SK-N-SH (cell line): ENCODE data around the gene RBM33. TPM values are rescaled to one million over a fixed set of nuclear protein-coding genes. Genes with fewer than 3 reads are reported as not detected.

Experiments used
- CTCF ChIA-PET: fragments of 300-600, 350-600 bp; formaldehyde crosslinking; extraction: SDS; loops from one replicate; lab custom pipeline; 2021; lab: Yijun Ruan, JAX
- POLR2A ChIA-PET: fragments of 350-600 bp; sonication (Branson Sonifier 250); formaldehyde crosslinking; extraction: SDS; loops from one replicate; lab custom pipeline; 2020; ENCODE audit warnings: antibody characterized with exemption, inconsistent platforms; lab: Yijun Ruan, JAX
- DNase-seq: peaks from one replicate; pipeline ENCODE4 v3.0.0; 2012
- H2AFZ ChIP-seq: fragments of 200-600 bp; sonication (generic); 2 replicates; pipeline ENCODE4 v1.8.1; 2016; ENCODE audit warnings: antibody characterized with exemption, mild to moderate bottlenecking, low read depth
- H3F3A ChIP-seq: fragments of 200-600 bp; sonication (generic); replicated peaks from 2 replicates; pipeline ENCODE3; 2016; ENCODE audit warnings: antibody characterized with exemption, mild to moderate bottlenecking; ENCODE audit not compliant: insufficient read depth
- H3K27ac ChIP-seq, 2 experiments: fragments of 200-500 bp in 1 of 2; fragments of 200-600 bp in 1 of 2; sonication (Bioruptor generic) in 1 of 2; sonication (generic), shearing (Covaris generic) in 1 of 2; 2 replicates each; pipeline versions ENCODE4 v1.5.1 to v1.6.1; 2014 to 2016; ENCODE audit warnings: low read depth in 2 of 2, inconsistent platforms in 1 of 2, low read length in 1 of 2, mild to moderate bottlenecking in 1 of 2, mixed read lengths in 1 of 2
- H3K27me3 ChIP-seq: fragments of 200-600 bp; sonication (generic), shearing (Covaris generic); 2 replicates; pipeline ENCODE4 v1.6.1; 2016; ENCODE audit warnings: mixed run types; ENCODE audit not compliant: insufficient read depth
- H3K36me3 ChIP-seq, 2 experiments: fragments of 200-500 bp in 1 of 2; fragments of 200-600 bp in 1 of 2; sonication (Bioruptor generic) in 1 of 2; sonication (generic) in 1 of 2; replicated peaks in 1 of 2; 2 replicates each; pipeline versions ENCODE3 to v1.5.1; 2014 to 2016; ENCODE audit warnings: low read length in 1 of 2, mild to moderate bottlenecking in 1 of 2; ENCODE audit not compliant: insufficient read depth in 2 of 2, control insufficient read depth in 1 of 2
- H3K4me1 ChIP-seq, 2 experiments: fragments of 200-500 bp in 1 of 2; fragments of 200-600 bp in 1 of 2; sonication (Bioruptor generic) in 1 of 2; sonication (generic), shearing (Covaris generic) in 1 of 2; 2 replicates each; pipeline versions ENCODE4 v1.5.1 to v1.6.1; 2014 to 2016; ENCODE audit warnings: low read depth in 1 of 2, low read length in 1 of 2, mixed run types in 1 of 2; ENCODE audit not compliant: insufficient read depth in 2 of 2, control insufficient read depth in 1 of 2
- H3K4me2 ChIP-seq: fragments of 200-600 bp; sonication (generic), shearing (Covaris generic); 2 replicates; pipeline ENCODE4 v1.6.1; 2017; ENCODE audit warnings: mixed run types
- H3K4me3 ChIP-seq, 2 experiments: fragments of 200-500 bp in 1 of 2; fragments of 200-600 bp in 1 of 2; sonication (Bioruptor generic) in 1 of 2; sonication (generic), shearing (Covaris generic) in 1 of 2; 2 replicates each; pipeline versions ENCODE4 v1.5.1 to v1.8.1; 2014 to 2016; ENCODE audit warnings: low read depth in 2 of 2, inconsistent platforms in 1 of 2, low read length in 1 of 2, mild to moderate bottlenecking in 1 of 2, mixed read lengths in 1 of 2, moderate library complexity in 1 of 2
- H3K79me2 ChIP-seq: fragments of 200-600 bp; sonication (generic); 2 replicates; pipeline ENCODE4 v1.8.1; 2017; ENCODE audit warnings: mild to moderate bottlenecking; ENCODE audit not compliant: insufficient read depth
- H3K9ac ChIP-seq: fragments of 200-600 bp; sonication (generic); 2 replicates; pipeline ENCODE4 v1.6.1; 2017; ENCODE audit warnings: mixed run types
- H3K9me2 ChIP-seq: fragments of 200-600 bp; sonication (generic); 2 replicates; pipeline ENCODE4 v1.6.1; 2017; ENCODE audit warnings: mixed run types
- H3K9me3 ChIP-seq: fragments of 200-600 bp; sonication (generic); 2 replicates; pipeline ENCODE4 v1.6.1; 2017; ENCODE audit warnings: mixed run types, mild to moderate bottlenecking, moderate library complexity
- H4K20me1 ChIP-seq: fragments of 200-600 bp; sonication (generic); 2 replicates; pipeline ENCODE4 v1.6.1; 2017; ENCODE audit warnings: mild to moderate bottlenecking, mixed run types; ENCODE audit not compliant: insufficient read depth
- CHD2 ChIP-seq: fragments of 150-350 bp; IDR thresholded peaks from 2 replicates; pipeline ENCODE4 v1.6.1; 2018; ENCODE audit warnings: low read length; ENCODE audit not compliant: partially characterized antibody
- EP300 ChIP-seq, 2 experiments: IDR thresholded peaks; 2 replicates each; pipeline versions ENCODE4 v1.4.0 to v1.6.1; 2012; ENCODE audit warnings: borderline replicate concordance in 1 of 2, low read depth in 1 of 2, low read length in 1 of 2
- EZH2phosphoT487 ChIP-seq: fragments of 200-600 bp; sonication (generic); IDR thresholded peaks from 2 replicates; pipeline ENCODE4 v1.6.1; 2017; ENCODE audit warnings: low read depth, mixed run types, mild to moderate bottlenecking, antibody characterized with exemption, moderate library complexity, borderline replicate concordance
- FOSL2 ChIP-seq: IDR thresholded peaks from 2 replicates; pipeline ENCODE4 v1.4.0; 2012; ENCODE audit warnings: low read depth, mild to moderate bottlenecking, moderate library complexity, borderline replicate concordance
- FOXM1 ChIP-seq: IDR thresholded peaks from 2 replicates; pipeline ENCODE4 v1.4.0; 2012; ENCODE audit warnings: low read depth, mild to moderate bottlenecking
- GATA2 ChIP-seq: sonication (generic); formaldehyde crosslinking; IDR thresholded peaks from 2 replicates; pipeline ENCODE4 v1.5.0; 2020; ENCODE audit warnings: mild to moderate bottlenecking, missing genetic modification reagents
- IRF3 ChIP-seq: fragments of 150-350 bp; IDR thresholded peaks from 2 replicates; pipeline ENCODE4 v1.6.1; 2016; ENCODE audit warnings: mild to moderate bottlenecking, low read depth, low read length
- MXI1 ChIP-seq: IDR thresholded peaks from 2 replicates; pipeline ENCODE4 v1.6.1; 2012; ENCODE audit warnings: mild to moderate bottlenecking, low read depth, low read length, improper control_type of control experiment
- NRF1 ChIP-seq: IDR thresholded peaks from 2 replicates; pipeline ENCODE4 v1.6.1; 2012; ENCODE audit warnings: low read depth, mild to moderate bottlenecking, low read length
- POLR2AphosphoS5 ChIP-seq: IDR thresholded peaks from 2 replicates; pipeline ENCODE4 v1.6.1; 2012; ENCODE audit warnings: low read depth, low read length
- RAD21 ChIP-seq: IDR thresholded peaks from 2 replicates; pipeline ENCODE4 v1.6.1; 2012; ENCODE audit warnings: mild to moderate bottlenecking, low read length
- RFX5 ChIP-seq: IDR thresholded peaks from 2 replicates; pipeline ENCODE4 v1.6.1; 2012; ENCODE audit warnings: mild to moderate bottlenecking, improper control_type of control experiment, low read length
- RXRA ChIP-seq: IDR thresholded peaks from 2 replicates; pipeline ENCODE4 v1.4.0; 2012; ENCODE audit warnings: low read depth, mild to moderate bottlenecking, borderline replicate concordance
- SIN3A ChIP-seq: IDR thresholded peaks from 2 replicates; pipeline ENCODE4 v1.6.1; 2012; ENCODE audit warnings: low read depth, mild to moderate bottlenecking, low read length, moderate library complexity, borderline replicate concordance
- SMC3 ChIP-seq: IDR thresholded peaks from 2 replicates; pipeline ENCODE4 v1.6.1; 2012; ENCODE audit warnings: low read depth, low read length, improper control_type of control experiment
- TAF1 ChIP-seq: IDR thresholded peaks from 2 replicates; pipeline ENCODE4 v1.6.1; 2012; ENCODE audit warnings: low read depth, mild to moderate bottlenecking, low read length, moderate library complexity, borderline replicate concordance
- TCF12 ChIP-seq: IDR thresholded peaks from 2 replicates; pipeline ENCODE4 v1.4.0; 2012
- USF1 ChIP-seq: IDR thresholded peaks from 2 replicates; pipeline ENCODE4 v1.4.0; 2012; ENCODE audit warnings: low read depth, borderline replicate concordance
- ZBTB33 ChIP-seq: IDR thresholded peaks from 2 replicates; pipeline ENCODE4 v1.4.0; 2012; ENCODE audit warnings: low read depth, borderline replicate concordance
- WGBS: methylation state at CpG from one replicate; pipeline ENCODE4 v1.1.6; 2017; ENCODE audit warnings: low lambda C conversion rate; 5-methylcytosine and 5-hydroxymethylcytosine counted together
- polyA plus RNA-seq, 3 experiments: library from polyadenylated mRNA; depleted of rRNA; stranded (reverse); fragments of >200 nt; gene quantifications; 2 replicates each; pipeline ENCODE4 v1.2.3, GENCODE V29; 2012

RBM33 gene
- polyA plus RNA-seq, 1 of the 3 experiments (the other 2 are of a cell fraction), result 13.8 TPM

- no peaks in the 10 kb centered on the region for H3K27me3 ChIP-seq
- H3K9me2 ChIP-seq, result no peaks in the 10 kb centered on the region
- H3K9ac ChIP-seq, result no peak overlapping the region
- no peak overlapping the region for H3K4me2 ChIP-seq
- H2AFZ ChIP-seq, result no peak overlapping the region
- peaks cover 9% of the 10 kb centered on the region for H3F3A ChIP-seq
- H3K4me1 ChIP-seq, result no peaks in the 10 kb centered on the region; a peak in 1 of 4 replicates
- no peak for DNase-seq
- 95% methylated on average over 10 of the region's 10 CpGs for WGBS
- no peak overlapping the region for H3K4me3 ChIP-seq
- ChIA-PET POLR2A (no interaction called here), CTCF (interaction anchor here (1.3 to 1.9 kb wide), 3 partner anchors 24 to 172 kb away, joined by 3 to 15 read pairs (median 6); no protein-coding TSS in a partner anchor)
- peaks cover 48% of the 10 kb centered on the region for H4K20me1 ChIP-seq
- TF ChIP-seq EZH2phosphoT487, result no peak
- TF ChIP-seq TAF1, result no peak
- TF ChIP-seq CHD2, result no peak
- TF ChIP-seq TCF12, result no peak
- TF ChIP-seq USF1, result no peak
- TF ChIP-seq SMC3, result no peak
- no peak for TF ChIP-seq IRF3
- TF ChIP-seq POLR2AphosphoS5, result no peak
- no peak for TF ChIP-seq RXRA
- TF ChIP-seq MXI1, result no peak
- TF ChIP-seq ZBTB33, result no peak
- no peak for TF ChIP-seq RFX5
- no peak for TF ChIP-seq NRF1
- TF ChIP-seq FOSL2, result no peak
- no peak for TF ChIP-seq FOXM1
- TF ChIP-seq SIN3A, result no peak
- no peak for TF ChIP-seq EP300 (IDR thresholded peaks at IDR 0.05; ENCODE audit: borderline replicate concordance in 1 of 2, low read depth in 1 of 2, low read length in 1 of 2)
- no peak for TF ChIP-seq GATA2 (CRISPR knock-in tag)
- TF ChIP-seq RAD21, result no peak
- no peak overlapping the region for H3K27ac ChIP-seq
- H3K9me3 ChIP-seq, result no peaks in the 10 kb centered on the region
- H3K36me3 ChIP-seq, result peaks cover 9 to 86% of the 10 kb centered on the region in 2 experiments
- H3K79me2 ChIP-seq, result peaks cover 45% of the 10 kb centered on the region; the same call in 1 of the 2 replicates
Observed at GRCh38 chr7:155763122-155763521, 118.7 kb downstream of the RBM33 start.
